Astrocyte of the cerebellum (primary cell): ENCODE results near the gene SLC25A44.

ENCODE experiments used
- DNase-seq: peaks from one replicate; pipeline ENCODE4 v3.0.0-alpha.2; 2011; ENCODE audit warnings: low read depth
- H3K4me3 ChIP-seq: 2 replicates; pipeline ENCODE4 v1.5.1; 2011; ENCODE audit warnings: mild to moderate bottlenecking, low read depth, low read length, moderate library complexity
- CTCF ChIP-seq: IDR thresholded peaks from 2 replicates; pipeline ENCODE4 v1.5.1; 2012; ENCODE audit warnings: low read length, low read depth, moderate library complexity, mild to moderate bottlenecking; ENCODE audit errors: missing control alignments
- in situ Hi-C: cut with HindIII; loops from 2 replicates; pipeline ENCODE4 v1.10.0; 2017; ENCODE audit warnings: low sequenced_read_pairs

The SLC25A44 gene

GRCh38 chr1:156228501-156228900 is 34.6 kb downstream of the SLC25A44 start:
- in situ Hi-C loops, result loop anchor here (10.0 kb wide), 1 partner anchor 94 kb away; no protein-coding TSS in a partner anchor
- DNase-seq, result no peak
- no peak overlapping the region for H3K4me3 ChIP-seq
- TF ChIP-seq CTCF, result no peak

GRCh38 chr1:156229809-156230472 is 36.0 kb downstream of the SLC25A44 start:
- no peak overlapping the region for H3K4me3 ChIP-seq
- no peak for TF ChIP-seq CTCF
- no peak for DNase-seq
- in situ Hi-C loops, result loop anchor here (10.0 kb wide), 1 partner anchor 95 kb away; no protein-coding TSS in a partner anchor

GRCh38 chr1:156230473-156230837 is 36.6 kb downstream of the SLC25A44 start:
- TF ChIP-seq CTCF, result no peak
- DNase-seq, result no peak
- in situ Hi-C loops, result no loop called here
- no peak overlapping the region for H3K4me3 ChIP-seq

- in situ Hi-C loops, result no loop called here
- no peak overlapping the region for H3K4me3 ChIP-seq
- no peak for DNase-seq
- TF ChIP-seq CTCF, result no peak
Measured at GRCh38 chr1:156232201-156232894, 38.4 kb downstream of the SLC25A44 start.

- H3K4me3 ChIP-seq, result no peak overlapping the region
- in situ Hi-C loops, result no loop called here
- no peak for TF ChIP-seq CTCF
- DNase-seq, result peak; percentile 70
Measured at GRCh38 chr1:156233426-156234127, 39.7 kb downstream of the SLC25A44 start.

GRCh38 chr1:156236164-156236563 is 42.3 kb downstream of the SLC25A44 start:
- in situ Hi-C loops, result no loop called here
- no peak for DNase-seq
- H3K4me3 ChIP-seq, result no peak overlapping the region
- TF ChIP-seq CTCF, result no peak
